ENCODE data around the gene CCL8.
"Not testable (repeated sequence)": the region's sequence is repeated elsewhere in the genome, so short reads cannot be mapped to it uniquely, and the experiment has no call there.

Gene CCL8

GRCh38 chr17:34314279-34314678 is 5.0 kb upstream of the CCL8 start:
- no peak for DNase-seq (ENCODE audit: low spot score)

- no peak for DNase-seq (ENCODE audit: low spot score)
Measured at GRCh38 chr17:34318474-34318873, 761 bp upstream of the CCL8 start.

GRCh38 chr17:34321964-34322363 is 2.7 kb downstream of the CCL8 start:
- no peak for DNase-seq (ENCODE audit: low spot score)

GRCh38 chr17:34327580-34327979 is 8.3 kb downstream of the CCL8 start:
- not testable (repeated sequence) for DNase-seq (ENCODE audit: low spot score)

- no peak for DNase-seq (ENCODE audit: low spot score)
Measured at GRCh38 chr17:34337701-34338100, 18.5 kb downstream of the CCL8 start.

GRCh38 chr17:34339138-34339770 is 20.0 kb downstream of the CCL8 start:
- no peak for DNase-seq (ENCODE audit: low spot score)

GRCh38 chr17:34341916-34342315 is 22.7 kb downstream of the CCL8 start:
- DNase-seq (ENCODE audit: low spot score), result no peak

GRCh38 chr17:34347063-34347462 is 27.8 kb downstream of the CCL8 start:
- DNase-seq (ENCODE audit: low spot score), result no peak

- no peak for DNase-seq (ENCODE audit: low spot score)
Measured at GRCh38 chr17:34349751-34350150, 30.5 kb downstream of the CCL8 start.

GRCh38 chr17:34351096-34351495 is 31.9 kb downstream of the CCL8 start:
- DNase-seq (ENCODE audit: low spot score), result no peak

- DNase-seq (ENCODE audit: low spot score), result no peak
Measured at GRCh38 chr17:34352191-34352590, 33.0 kb downstream of the CCL8 start.

- no peak for DNase-seq (ENCODE audit: low spot score)
Measured at GRCh38 chr17:34354637-34355036, 35.4 kb downstream of the CCL8 start.

- DNase-seq (ENCODE audit: low spot score), result no peak
Measured at GRCh38 chr17:34356194-34356593, 37.0 kb downstream of the CCL8 start, which contains the start of gene CCL13. CCL13 (plus strand) TSS chr17:34356480; CDS start chr17:34356527, 47 bp downstream.

- no peak for DNase-seq (ENCODE audit: low spot score)
Measured at GRCh38 chr17:34357398-34357797, 38.2 kb downstream of the CCL8 start.

- no peak for DNase-seq (ENCODE audit: low spot score)
Measured at GRCh38 chr17:34358631-34359030, 39.4 kb downstream of the CCL8 start.

GRCh38 chr17:34360601-34361270 is 41.5 kb downstream of the CCL8 start:
- DNase-seq (ENCODE audit: low spot score), result no peak

GRCh38 chr17:34361478-34362061 is 42.3 kb downstream of the CCL8 start:
- DNase-seq (ENCODE audit: low spot score), result peak; percentile 43

- DNase-seq (ENCODE audit: low spot score), result no peak
Measured at GRCh38 chr17:34363183-34363661, 44.0 kb downstream of the CCL8 start, which contains the start of gene CCL1. CCL1 (minus strand) TSS chr17:34363233; CDS start chr17:34363161, 72 bp downstream.

GRCh38 chr17:34364751-34365150 is 45.5 kb downstream of the CCL8 start:
- no peak for DNase-seq (ENCODE audit: low spot score)

- no peak for DNase-seq (ENCODE audit: low spot score)
Measured at GRCh38 chr17:34365340-34365739, 46.1 kb downstream of the CCL8 start.

- no peak for DNase-seq (ENCODE audit: low spot score)
Measured at GRCh38 chr17:34366010-34366409, 46.8 kb downstream of the CCL8 start.

- DNase-seq (ENCODE audit: low spot score), result no peak
Measured at GRCh38 chr17:34366529-34367107, 47.4 kb downstream of the CCL8 start.

All from globus pallidus (tissue), 1 donor.